PFSK-1 (cell line): ENCODE results near the gene COL11A2.
A peak's percentile ranks its signal among the peaks of the same experiment; 100 is the strongest.

ENCODE experiments used
- FOXP2 ChIP-seq: optimal IDR thresholded peaks from 2 replicates; pipeline ENCODE3; 2011; ENCODE audit warnings: borderline replicate concordance, control low read depth, inconsistent platforms; ENCODE audit not compliant: insufficient read depth; ENCODE audit errors: extremely low read length, extremely low read depth
- POLR2AphosphoS5 ChIP-seq: IDR thresholded peaks from 2 replicates; pipeline ENCODE4 v1.6.1; 2012; ENCODE audit warnings: low read depth, mild to moderate bottlenecking, control low read depth, low read length, moderate library complexity
- REST ChIP-seq, 2 experiments: IDR thresholded peaks; 2 replicates each; pipeline versions ENCODE4 v1.6.1 to v1.8.0; 2011 to 2012; ENCODE audit warnings: low read depth in 2 of 2, low read length in 2 of 2, control low read depth in 1 of 2, inconsistent platforms in 1 of 2, mild to moderate bottlenecking in 1 of 2, moderate library complexity in 1 of 2; ENCODE audit not compliant: insufficient read depth in 1 of 2
- SIN3A ChIP-seq: IDR thresholded peaks from 2 replicates; pipeline ENCODE4 v1.6.1; 2012; ENCODE audit warnings: mild to moderate bottlenecking, low read length, moderate library complexity, borderline replicate concordance; ENCODE audit not compliant: insufficient read depth
- TAF1 ChIP-seq: IDR thresholded peaks from 2 replicates; pipeline ENCODE4 v1.6.1; 2012; ENCODE audit warnings: low read length, control low read depth, borderline replicate concordance; ENCODE audit not compliant: insufficient read depth

The COL11A2 gene

DNA sequence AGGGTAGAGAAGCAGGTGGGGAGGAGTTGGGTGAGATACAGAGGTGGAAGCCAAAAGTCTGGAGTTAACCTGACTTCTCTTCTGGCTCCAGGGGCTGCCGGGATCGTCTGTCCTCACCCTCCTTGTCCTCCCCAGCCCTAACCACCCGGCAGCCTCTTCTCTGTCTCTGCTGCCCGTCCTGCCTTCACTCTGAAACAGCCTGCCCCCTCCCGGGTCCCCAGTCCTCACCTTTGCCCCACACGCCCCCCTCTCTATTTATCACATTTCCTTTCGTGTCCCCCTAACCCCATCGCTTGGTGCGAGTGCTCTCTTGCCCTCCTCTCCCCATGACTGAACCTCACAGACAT, 21.7 kb upstream of the COL11A2 start:
- TF ChIP-seq TAF1 (no peak), REST (IDR thresholded peaks at IDR 0.05; ENCODE audit: insufficient read depth in 1 of 2, low read depth in 2 of 2, low read length in 2 of 2) (no peak), SIN3A (no peak), POLR2AphosphoS5 (no peak), FOXP2 (no peak)

DNA sequence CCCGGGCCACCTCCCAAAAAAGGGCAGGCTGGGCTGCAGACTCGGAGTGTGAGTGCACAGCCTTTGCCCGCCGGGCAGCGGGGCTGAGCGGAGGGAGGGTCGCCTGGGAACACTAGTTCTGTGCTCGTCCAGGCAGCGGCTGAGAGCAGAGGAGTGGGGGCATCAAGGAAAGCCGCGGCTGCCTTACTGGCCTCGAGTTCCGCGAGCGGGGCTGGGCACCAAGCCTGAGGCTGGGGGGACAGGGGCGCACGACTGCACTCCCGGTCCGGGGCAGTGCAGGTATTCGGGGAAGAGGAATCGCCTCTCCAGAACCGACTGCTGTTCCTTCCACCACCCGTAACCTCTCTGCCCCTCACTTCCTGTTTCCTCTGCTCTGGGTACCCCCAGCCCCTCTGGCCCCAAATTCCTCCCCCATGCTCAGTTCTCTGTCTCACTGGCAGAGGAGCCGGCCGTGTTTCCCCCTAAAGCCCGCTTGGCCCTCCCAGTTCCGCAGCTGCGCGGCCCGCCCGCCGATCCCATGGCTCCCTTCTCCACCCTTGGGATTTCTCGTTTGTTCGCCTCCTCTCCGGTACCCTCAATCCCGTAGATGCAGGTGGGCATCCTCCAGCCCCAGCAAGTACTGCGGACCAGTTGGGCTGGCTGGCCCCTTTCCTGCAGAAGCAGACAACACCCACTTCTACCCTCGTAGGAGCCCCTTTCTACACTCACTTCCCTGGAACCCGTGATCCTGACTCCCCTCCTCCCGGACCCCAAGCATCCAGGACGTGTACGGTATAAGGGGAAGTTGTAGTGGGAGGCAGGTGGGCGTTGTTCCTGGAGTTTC, 21.1 kb upstream of the COL11A2 start:
- TF ChIP-seq POLR2AphosphoS5 (peak; percentile 43; the same call in 1 of the 2 replicates), SIN3A (no peak)

- TF ChIP-seq FOXP2: no peak
- TF ChIP-seq REST (IDR thresholded peaks at IDR 0.05; ENCODE audit: insufficient read depth in 1 of 2, low read depth in 2 of 2, low read length in 2 of 2): no peak
- TF ChIP-seq POLR2AphosphoS5: no peak
- TF ChIP-seq TAF1: no peak
- no peak for TF ChIP-seq SIN3A
Observed at GRCh38 chr6:33212857-33213165, 20.5 kb upstream of the COL11A2 start.

- TF ChIP-seq POLR2AphosphoS5 (no peak), FOXP2 (no peak), TAF1 (no peak), SIN3A (no peak), REST (IDR thresholded peaks at IDR 0.05; ENCODE audit: insufficient read depth in 1 of 2, low read depth in 2 of 2, low read length in 2 of 2) (no peak)
Observed at GRCh38 chr6:33211666-33212422, 19.6 kb upstream of the COL11A2 start.

- TF ChIP-seq FOXP2 (no peak), TAF1 (no peak), REST (IDR thresholded peaks at IDR 0.05; ENCODE audit: insufficient read depth in 1 of 2, low read depth in 2 of 2, low read length in 2 of 2) (no peak), POLR2AphosphoS5 (no peak), SIN3A (no peak)
Observed at GRCh38 chr6:33211136-33211535, 18.9 kb upstream of the COL11A2 start.
